WI38 (cell line): Measurements from ENCODE around the gene GSTO2.

Experiments
- H3K4me3 ChIP-seq: 2 replicates; pipeline ENCODE4 v1.5.1; 2011; ENCODE audit warnings: low read depth, mild to moderate bottlenecking, control low read depth, low read length
- CTCF ChIP-seq: IDR thresholded peaks from 2 replicates; pipeline ENCODE4 v1.5.1; 2012; ENCODE audit warnings: low read depth, mild to moderate bottlenecking, control low read depth, low read length

The GSTO2 gene

GRCh38 chr10:104281694-104282093 lies 12.7 kb downstream of the GSTO2 start:
- TF ChIP-seq CTCF = no peak
- no peak overlapping the region for H3K4me3 ChIP-seq

- no peak overlapping the region for H3K4me3 ChIP-seq
- no peak for TF ChIP-seq CTCF
These were observed 15.9 kb downstream of the GSTO2 start for GRCh38 chr10:104284846-104285245.

- no peak for TF ChIP-seq CTCF
- no peak overlapping the region for H3K4me3 ChIP-seq
These were observed 18.0 kb downstream of the GSTO2 start for GRCh38 chr10:104286939-104287338.

- H3K4me3 ChIP-seq = no peak overlapping the region
- no peak for TF ChIP-seq CTCF
These were observed 19.4 kb downstream of the GSTO2 start for GRCh38 chr10:104288355-104288754.

GRCh38 chr10:104291439-104291951 lies 22.5 kb downstream of the GSTO2 start:
- H3K4me3 ChIP-seq = no peak overlapping the region
- peak; percentile 100 for TF ChIP-seq CTCF

- no peak overlapping the region for H3K4me3 ChIP-seq
- TF ChIP-seq CTCF = no peak
These were observed 24.0 kb downstream of the GSTO2 start for GRCh38 chr10:104293011-104293410.

- H3K4me3 ChIP-seq = no peak overlapping the region
- TF ChIP-seq CTCF = no peak
These were observed 24.9 kb downstream of the GSTO2 start for GRCh38 chr10:104293781-104294321.
